GM21367 (cell line): Measurements from ENCODE around the gene RDH12.
"Not testable (repeated sequence)": the region's sequence is repeated elsewhere in the genome, so short reads cannot be mapped to it uniquely, and the experiment has no call there.

ENCODE experiments used
- ATAC-seq: cut with Tn5 transposase; IDR thresholded peaks from one replicate; pipeline ENCODE4 v1.9.1; 2021; ENCODE audit not compliant: unreplicated experiment

Gene RDH12

DNA sequence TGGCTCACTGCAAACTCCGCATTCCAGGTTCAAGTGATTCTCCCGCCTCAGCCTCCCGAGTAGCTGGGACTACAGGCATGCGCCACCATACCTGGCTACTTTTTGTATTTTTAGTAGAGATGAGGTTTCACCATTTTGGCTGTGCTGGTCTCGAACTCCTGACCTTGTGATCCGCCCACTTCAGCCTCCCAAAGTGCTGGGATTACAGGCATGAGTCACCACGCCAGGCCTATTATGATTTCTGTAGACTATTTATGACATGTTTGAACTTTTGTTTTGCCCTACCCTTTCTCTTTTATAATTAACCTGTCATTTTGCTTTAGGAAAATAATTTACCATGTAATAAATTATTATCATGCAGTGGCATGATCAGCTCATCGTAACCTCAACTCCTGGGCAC lies at the start of gene RDH12:
TSS of gene RDH12 (plus strand) at position 395 of the 400 bp plus-strand sequence. CDS start 20,757 bp downstream, outside the sequence.
- not testable (repeated sequence) for ATAC-seq

DNA sequence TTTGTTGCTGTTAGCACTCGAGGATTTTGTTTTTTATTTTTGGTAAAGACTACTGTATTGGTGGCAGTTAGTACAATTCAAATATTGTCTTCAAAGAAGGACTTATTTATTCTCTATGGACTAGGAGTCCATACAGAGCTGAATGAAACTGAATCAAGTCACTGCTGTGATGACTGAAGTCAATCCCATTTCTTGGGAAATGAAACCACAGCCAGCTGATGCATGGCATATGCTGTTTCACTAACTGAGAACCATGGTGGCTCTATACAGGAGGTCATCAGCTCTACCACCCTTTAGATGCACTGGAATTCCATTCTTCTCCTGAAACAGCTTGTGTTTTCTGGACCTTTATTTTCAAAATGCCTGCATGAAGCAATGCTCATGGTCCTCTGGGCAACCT lies 49.5 kb upstream of the RDH12 start:
- no peak for ATAC-seq

DNA sequence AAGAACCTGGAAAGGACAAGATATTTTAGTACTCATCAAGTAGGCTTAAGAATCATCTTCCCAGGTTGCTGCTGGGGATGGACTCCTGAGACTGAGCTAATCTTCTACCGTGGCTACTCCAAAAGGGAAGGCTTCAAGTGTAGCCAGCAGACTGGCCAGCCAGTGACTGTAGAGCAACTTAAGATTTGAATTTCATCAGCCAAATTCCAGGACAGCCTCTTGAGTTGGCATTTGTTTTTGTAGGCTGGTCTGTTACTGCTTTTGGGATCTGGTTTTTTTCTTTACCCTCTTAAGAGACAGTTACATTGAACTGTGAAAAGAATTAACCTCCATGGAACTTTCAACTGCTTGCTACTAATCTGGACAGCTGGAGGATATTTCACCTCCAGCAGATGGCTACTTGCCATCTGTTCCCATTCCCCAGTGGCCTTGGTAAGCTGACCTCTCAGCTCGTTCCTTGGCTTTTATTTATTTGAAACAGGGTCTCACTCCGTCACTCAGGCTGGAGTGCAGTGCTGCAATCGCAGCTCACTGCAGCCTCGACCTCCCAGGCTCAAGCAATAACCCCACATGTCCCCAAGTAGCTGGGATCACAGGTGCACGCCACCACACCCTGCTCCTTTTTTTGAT lies 47.9 kb upstream of the RDH12 start:
- ATAC-seq, result no peak

DNA sequence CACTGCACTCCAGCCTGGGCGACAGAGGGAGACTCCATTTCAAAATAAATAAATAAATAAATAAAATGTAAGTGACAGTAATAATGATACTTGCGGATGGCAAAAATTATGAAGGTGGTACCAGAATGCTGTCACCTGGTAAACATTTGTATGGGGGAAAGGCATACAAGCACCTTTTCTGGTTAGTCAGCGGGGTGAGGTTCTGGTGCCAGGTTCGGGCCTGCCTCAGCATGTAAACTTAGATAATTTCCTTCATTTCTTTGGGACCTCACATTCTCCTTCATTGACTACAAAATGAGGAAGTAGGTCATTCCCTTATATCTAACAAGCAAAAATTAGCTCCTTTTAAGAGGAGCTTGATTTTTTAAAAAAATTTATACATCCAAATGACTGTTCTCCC lies 38.1 kb upstream of the RDH12 start:
- no peak for ATAC-seq

DNA sequence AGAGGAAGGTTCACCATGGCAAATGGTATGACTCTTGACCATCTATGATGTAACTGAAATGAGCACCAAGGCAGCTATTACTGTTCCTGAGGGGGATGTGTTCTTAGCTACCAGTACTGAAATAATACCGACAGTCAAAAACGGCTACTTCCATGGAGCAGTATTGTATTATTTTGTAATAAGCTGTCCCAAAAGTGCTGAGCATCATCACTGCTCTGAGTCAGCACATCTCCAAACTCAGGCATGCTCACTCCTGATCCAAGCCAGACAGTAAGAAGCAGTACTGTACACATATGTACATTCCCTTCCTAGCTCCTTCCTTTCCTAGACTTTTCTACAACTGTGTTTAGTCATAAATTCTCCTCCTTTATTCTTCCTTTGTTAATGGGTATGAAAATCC lies 35.8 kb upstream of the RDH12 start:
- ATAC-seq, result no peak

DNA sequence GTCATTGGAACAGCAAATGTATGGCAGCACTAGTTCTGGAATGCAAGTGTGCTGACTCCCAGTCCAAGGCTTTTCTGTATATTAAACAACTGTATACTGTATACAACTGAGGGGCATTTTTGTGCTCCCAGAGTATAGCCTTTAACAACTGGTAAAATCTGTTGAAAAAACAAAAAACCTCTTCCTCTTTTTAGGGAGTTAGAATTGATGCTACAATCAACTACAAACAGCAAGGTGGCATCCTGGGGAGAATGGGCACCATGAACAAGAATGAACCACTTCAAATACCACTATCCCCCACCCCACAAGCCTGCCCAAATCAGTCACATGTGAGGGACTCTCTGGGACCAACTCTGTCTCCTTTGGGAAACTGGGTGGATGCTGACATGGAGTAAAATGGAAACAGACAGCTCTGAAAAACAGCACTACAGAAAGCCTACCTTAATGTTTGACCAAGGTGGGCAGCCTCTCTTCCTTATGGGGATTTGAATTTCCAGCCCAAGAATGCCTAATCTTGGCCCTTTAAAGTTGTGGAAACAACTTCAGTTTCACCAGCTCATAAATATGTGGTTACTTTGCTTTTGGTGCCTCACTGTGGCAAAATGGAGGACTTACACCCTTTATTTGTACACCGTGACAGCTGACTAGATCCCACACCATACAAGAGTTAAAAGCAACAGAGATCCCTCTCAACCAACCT lies 34.8 kb upstream of the RDH12 start:
- ATAC-seq, result peak; percentile 62

DNA sequence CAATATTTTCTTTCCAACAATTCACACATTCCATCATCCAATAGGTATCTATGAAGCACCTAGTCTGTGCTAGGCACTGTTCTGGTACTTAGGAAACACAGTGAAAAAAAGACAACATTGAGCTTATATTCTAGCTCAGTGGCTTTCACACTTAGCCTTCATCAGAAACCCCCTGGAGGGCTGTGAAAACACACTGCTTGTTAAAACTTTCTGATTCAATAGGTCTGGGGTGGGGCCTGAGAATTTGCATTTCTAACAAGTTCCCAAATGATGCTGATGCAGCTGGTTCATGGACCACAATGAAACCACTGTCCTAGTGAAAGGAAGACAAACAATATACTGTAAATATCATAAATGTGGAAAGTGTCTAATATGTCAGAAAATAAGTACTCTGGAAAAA lies 33.1 kb upstream of the RDH12 start:
- ATAC-seq, result no peak

DNA sequence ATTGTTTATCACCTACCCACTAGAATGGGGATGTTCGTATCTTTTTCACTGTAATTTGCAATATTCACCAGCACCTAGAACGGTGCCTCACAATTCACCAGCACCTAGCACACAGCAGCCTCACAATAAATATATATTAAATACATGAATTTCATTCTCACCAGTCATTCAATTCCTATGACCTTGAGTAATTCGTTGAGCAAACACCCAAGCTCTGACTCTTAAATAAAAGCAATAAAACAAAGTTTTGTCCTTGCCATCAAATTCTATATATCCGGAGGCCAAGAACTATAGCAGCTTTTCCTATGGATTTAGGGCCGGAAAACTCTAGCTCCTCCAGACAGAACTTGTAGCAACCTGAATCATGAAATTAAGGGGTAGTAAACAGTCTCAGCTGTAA lies 28.2 kb upstream of the RDH12 start:
- no peak for ATAC-seq

DNA sequence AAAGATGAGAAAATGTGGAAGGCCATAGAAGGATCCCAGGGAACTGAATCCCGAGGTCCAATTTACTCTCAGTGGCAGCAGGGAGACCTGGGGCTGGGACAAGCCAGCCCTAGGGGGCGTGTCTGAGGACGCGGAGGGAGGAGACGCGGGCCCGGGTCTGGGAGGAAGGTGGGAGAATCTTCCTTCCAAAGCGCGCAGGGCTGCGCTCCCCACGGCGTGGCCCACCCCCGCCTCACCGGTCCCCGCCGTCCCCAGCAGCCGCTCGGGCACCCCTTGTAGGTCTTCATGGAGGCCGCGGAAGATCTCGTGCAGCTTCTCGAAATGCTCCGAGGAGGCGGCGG lies 27.6 kb upstream of the RDH12 start:
- peak; percentile 34 for ATAC-seq

DNA sequence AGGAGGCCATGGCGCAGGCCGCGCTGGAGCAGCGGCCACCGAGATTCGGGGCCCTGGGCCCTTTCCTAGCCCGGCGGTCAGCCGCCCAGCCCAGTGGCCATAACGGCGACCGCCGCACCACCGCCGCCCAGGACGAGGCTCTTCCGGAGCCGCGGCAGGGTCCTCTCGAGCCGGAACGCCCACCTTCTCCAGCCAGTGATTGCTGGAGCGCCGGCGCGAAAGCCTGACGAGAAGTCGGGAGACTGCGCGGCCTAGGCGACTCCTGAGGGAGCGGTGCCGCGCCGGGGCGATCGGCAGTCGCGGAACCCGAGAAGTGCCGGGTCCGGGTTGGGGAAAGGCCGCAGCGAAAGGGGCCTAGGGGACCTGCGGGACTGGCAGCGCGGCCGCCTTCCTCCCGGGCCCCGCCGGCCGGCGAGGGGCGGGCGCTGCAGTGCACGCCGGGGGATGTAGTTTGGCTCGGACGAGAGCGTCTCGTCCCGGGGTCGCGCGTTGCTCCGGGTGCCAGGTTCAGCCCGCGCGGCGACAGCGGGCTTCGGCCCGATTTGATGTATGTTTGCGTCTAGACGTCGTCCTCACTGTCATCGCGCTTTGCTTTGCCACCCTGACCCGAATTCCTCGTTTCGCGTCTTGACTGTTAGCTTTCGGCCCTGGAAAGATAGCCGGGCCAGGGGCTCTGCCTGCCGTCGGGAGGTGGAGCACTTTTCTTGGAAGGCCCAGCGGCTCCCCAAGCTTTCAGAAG lies 27.0 kb upstream of the RDH12 start, which contains the start of gene VTI1B:
TSS of gene VTI1B (minus strand) at position 153 of the 739 bp plus-strand sequence. CDS start at position 10, 143 bp downstream.
- ATAC-seq, result peak; percentile 87

DNA sequence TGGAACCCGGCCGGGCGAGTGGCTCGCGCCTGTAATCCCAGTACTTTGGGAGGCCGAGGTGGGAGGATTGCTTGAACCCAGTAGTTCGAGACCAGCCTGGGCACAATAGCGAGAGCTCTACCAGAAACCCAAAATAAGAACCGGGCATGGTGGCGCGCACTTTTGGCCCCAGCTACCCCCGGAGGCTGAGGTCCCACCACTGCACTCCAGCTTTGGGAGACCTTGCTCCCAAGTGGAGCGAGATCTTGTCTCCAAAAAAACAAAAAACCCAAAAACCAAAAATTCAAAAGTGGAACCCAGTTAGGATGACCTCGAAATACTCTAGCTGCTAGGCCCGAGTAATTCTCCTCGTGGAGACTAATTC lies 26.5 kb upstream of the RDH12 start:
- no peak for ATAC-seq

DNA sequence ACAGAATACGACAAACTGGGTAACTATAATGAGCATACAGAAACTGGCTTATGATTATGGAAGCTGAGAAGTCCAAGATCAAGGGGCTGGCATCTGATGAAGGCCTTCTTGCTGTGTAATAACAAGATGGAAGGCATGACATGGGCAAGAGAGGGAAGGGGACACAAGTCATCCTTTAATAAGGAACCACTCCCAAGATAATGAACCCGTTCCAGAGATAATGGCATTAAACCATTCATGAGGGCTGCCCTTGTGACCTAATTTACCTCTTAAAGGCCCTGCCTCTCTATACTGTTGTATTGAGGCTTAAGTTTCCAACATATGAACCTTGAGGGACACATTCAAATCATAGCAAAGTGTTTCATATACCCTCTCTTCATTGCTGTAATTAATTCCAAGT lies 22.7 kb upstream of the RDH12 start:
- ATAC-seq, result no peak

DNA sequence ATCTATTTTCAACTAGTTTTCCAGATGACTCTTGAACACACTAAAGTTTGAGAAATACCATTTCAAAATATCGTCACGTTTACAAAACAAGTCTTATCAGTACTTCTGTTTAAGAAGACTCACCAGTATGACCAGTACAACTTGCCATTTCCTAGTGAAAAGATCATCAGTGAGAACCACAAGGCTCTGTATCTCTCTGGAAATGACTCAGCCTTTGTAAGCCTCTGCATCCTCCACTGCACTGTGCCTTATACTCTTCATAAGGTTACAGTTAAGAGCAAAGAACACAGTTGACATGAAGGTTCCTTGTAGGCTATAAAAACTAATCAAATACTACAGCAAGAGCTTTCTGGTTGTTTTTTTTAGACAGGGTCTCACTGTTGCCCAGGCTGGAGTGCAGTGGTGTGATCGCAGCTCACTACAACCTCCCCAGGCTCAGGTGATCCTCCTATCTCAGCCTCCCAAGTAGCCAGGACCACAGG lies 21.5 kb upstream of the RDH12 start:
- ATAC-seq, result peak; percentile 95

DNA sequence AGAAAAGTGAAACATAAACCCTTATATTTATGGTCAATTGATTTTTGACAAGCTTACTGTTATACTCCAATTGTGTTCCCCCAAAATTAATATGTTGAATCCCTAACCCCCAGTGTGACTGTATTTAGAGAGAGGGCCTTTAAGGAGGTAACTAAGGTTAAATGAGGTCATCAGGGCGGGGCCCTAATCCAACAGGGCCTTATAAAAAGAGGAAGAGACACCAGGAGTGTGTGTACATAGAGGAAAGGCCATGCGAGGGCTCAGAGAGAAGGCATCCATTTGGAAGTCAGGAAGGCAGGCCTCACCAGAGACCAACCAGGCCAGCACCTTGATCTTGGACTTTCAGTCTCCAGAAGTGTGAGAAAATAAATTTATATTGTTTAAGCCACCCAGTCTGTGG lies 20.7 kb upstream of the RDH12 start:
- no peak for ATAC-seq

DNA sequence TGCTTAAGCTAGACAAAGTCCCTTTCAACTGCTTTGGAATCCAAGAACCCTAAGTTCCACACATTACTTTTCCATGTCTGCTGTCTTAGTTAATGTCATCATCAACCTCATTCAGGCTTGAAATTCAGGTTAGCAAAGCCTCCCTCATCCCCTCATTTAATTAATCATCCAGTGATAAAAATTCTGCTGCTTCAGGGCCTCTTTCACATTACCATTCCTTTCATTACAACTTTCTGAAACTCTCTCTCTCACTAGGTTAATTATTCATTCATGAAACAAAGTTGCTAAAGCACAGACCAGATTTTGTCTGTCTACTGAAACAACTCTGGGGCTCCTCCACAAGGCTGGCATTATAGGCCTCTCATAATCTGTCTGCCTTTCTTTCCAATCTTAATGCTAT lies 17.8 kb upstream of the RDH12 start:
- ATAC-seq, result no peak

DNA sequence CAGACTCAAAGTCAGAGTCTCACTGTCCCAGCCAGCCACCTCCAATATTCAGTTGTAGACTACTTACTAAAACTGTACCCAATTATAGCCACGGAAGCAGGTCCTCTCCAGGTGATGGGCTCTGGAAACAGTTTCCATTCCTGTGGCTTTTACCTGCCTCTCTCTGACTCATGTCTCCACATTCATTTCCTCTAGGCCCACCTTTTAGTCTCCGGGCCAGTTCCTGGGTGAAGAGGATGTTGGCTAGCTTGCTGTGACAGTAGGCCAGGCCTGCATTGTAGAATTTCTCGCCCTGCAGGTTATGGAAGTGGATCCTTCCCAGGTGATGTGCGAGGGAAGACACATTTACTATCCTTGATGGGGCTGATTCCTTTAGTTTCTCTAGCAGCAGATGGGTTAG lies 11.7 kb upstream of the RDH12 start:
- ATAC-seq, result no peak

DNA sequence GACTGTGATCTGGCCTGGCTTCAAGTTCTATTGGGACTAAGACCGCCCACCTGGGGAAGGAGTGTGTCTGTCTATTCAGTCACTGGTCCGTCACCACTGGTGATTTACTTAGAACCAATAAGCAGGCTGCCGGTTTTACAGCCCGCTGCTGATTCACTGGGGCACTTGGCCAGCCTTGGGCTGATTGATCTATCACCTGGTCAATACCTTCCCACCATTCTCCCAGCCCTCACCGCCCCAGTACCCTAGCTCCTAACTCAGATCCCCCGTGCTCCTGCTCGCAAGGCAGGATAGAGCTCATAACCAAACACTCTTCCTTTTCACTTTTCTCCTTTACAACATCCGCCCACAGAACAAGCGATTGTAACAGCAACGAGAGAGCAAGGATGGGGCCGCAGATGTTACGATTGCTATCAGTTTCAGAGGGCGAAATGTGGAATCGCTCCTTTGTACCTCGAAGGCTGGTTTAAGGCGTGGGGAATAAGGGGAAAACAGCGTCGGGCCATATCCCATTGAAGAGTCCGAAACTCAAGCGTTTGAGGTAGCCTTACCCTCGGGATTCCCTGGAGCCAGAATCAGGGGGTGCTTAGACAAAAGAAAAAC lies 6.8 kb upstream of the RDH12 start:
- ATAC-seq, result peak; percentile 94

DNA sequence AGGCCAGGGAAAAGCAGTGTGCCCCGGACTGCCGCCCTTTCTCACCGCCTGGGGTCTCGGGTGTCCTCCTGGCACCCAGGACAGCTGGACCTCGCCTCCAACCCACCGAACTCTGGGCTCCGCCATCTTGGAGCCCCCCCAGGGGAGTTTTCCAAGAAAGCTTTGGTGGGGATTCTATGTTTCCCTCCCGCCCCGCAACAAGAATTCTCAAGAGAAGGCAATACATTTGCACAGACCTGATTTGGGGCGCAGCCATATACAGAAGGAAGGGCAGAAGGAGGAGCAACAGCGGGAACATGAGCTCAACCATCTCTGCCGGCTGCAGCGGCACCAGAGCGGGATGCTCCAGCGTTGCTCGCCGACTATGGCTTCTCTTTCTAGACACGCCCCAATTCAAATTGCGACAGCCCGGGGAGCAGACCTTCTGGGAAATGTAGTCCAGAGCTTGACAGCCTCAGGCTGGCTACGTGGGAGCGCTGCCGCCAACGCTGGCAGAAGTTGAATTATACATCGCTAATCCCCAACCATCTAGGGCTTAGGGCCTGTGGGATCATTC lies 6.2 kb upstream of the RDH12 start, which contains the start of gene RDH11:
TSS of gene RDH11 (minus strand) at position 371 of the 556 bp plus-strand sequence. CDS start at position 310, 61 bp downstream.
- ATAC-seq, result peak; percentile 67

DNA sequence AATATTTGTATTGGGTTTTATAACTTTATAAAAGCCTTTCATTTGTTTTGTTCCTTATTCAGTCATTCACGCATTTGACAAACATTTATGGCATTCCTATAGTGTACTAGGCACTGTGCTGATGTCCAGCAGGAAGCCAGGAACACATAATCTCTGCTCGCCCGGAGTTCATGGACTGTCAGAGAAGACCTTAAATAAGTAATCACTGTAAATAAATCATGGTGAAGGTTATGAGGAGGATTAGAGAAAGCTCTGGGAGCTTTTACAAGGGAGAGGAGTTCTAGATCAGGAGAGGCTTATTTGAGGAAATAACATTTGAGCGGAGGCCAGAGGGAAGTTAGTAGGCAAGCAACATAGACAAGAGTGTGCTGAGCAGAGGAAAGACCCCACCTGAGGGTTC lies 4.7 kb upstream of the RDH12 start:
- no peak for ATAC-seq

DNA sequence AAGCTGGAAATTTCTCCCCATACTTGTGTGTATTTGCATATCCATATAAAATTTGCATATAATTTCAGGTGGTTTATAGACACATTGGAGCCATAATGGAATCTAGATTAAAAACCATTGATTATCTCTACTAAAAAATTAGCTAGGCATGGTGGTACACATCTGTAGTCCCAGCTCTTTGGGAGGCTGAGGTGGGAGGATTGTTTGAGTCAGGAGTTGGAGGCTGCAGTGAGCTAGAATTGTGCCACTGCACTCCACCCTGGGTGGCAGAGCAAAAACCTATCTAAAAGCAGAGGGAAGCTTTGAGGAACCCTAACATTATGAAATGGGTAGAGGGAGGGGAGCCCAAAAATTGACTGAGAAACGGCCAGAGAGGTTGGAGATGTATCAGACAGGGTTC lies 3.5 kb upstream of the RDH12 start:
- no peak for ATAC-seq

DNA sequence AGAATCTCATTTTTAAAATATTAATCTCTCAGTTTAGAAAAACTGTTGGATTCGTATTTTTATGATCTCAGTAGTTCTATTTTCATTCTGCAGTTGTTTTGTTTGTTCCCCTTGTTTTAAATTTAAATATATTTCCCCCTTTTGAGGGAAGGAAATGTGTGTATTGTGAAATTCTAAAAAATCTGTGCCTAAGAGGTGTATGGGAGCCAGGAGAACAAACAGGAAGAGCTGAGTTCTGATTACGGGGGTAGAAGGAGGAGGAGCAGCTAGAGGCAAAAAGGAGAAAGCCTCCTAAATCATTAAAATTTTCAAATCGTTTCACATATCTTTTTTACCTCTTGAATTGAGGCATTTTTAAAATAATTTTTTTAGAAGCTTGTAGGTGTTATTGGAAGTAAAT lies 2.3 kb downstream of the RDH12 start:
- no peak for ATAC-seq
